GM12875 (cell line): ENCODE measurements around the gene EMP1.

Experiments
- H3K4me3 ChIP-seq: one replicate; pipeline ENCODE4 v1.5.1; 2011; ENCODE audit warnings: low read depth, low read length, control low read depth
- CTCF ChIP-seq: IDR thresholded peaks from 2 replicates; pipeline ENCODE4 v1.5.1; 2011; ENCODE audit warnings: low read depth, mild to moderate bottlenecking, control low read depth, inconsistent platforms, low read length, moderate library complexity, borderline replicate concordance; ENCODE audit not compliant: insufficient read depth

Gene EMP1

GRCh38 chr12:13203034-13203922 lies 6.8 kb downstream of the EMP1 start:
- no peak overlapping the region for H3K4me3 ChIP-seq

GRCh38 chr12:13204428-13204827 lies 7.9 kb downstream of the EMP1 start:
- no peak for TF ChIP-seq CTCF
- H3K4me3 ChIP-seq: no peak overlapping the region

More at GRCh38 chr12:13203034-13203922, 6.8 kb downstream of the EMP1 start:
- peak; percentile 26; the same call in 1 of the 2 replicates for TF ChIP-seq CTCF

- TF ChIP-seq CTCF: no peak
- H3K4me3 ChIP-seq: no peak overlapping the region
Observed at GRCh38 chr12:13205809-13206559, 9.5 kb downstream of the EMP1 start.

- no peak overlapping the region for H3K4me3 ChIP-seq
- no peak for TF ChIP-seq CTCF
Observed at GRCh38 chr12:13206560-13206897, 10.0 kb downstream of the EMP1 start.

DNA sequence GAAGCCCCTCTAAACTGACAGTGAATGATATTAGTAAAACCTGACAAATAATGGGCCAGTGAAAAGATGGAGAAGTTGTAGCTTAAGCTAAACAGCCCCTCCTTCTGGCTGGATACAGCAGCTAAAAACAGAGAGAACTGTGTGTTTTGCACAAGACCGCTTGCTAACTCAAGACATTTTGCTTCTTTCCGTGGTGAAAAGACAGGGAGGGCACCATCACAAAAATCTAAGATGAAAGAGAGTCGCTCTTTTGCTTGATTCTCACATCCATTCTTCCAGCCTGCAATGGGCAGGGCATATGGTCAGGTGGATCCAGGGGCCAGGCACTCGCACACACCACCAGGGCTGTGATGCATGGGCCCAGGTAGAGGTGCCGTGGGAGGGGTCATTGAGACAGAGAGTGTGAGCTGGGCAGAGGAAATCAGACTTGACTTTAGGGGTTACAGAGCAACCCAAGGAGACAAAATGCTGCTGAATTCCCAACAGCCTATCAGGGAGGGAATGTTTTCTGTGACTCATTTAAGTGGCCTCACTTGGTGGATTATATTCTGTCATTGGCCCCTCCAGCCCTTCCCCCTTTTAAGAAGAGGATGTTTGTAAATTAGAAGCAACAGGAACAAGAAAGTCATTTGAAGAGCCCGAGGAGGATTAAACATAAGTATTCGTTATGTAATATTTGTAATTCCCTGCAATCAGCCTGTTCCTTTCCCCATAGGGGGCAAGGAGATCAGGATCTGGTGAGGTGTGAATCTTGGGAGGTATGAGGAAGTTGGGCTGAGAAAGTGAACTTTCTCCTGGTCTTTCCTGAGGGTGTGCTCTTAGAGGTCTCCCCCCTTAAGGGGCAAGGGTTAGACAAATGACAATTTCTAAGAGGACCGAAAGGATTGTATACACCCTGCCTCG lies 12.3 kb downstream of the EMP1 start:
- no peak overlapping the region for H3K4me3 ChIP-seq
- no peak for TF ChIP-seq CTCF

DNA sequence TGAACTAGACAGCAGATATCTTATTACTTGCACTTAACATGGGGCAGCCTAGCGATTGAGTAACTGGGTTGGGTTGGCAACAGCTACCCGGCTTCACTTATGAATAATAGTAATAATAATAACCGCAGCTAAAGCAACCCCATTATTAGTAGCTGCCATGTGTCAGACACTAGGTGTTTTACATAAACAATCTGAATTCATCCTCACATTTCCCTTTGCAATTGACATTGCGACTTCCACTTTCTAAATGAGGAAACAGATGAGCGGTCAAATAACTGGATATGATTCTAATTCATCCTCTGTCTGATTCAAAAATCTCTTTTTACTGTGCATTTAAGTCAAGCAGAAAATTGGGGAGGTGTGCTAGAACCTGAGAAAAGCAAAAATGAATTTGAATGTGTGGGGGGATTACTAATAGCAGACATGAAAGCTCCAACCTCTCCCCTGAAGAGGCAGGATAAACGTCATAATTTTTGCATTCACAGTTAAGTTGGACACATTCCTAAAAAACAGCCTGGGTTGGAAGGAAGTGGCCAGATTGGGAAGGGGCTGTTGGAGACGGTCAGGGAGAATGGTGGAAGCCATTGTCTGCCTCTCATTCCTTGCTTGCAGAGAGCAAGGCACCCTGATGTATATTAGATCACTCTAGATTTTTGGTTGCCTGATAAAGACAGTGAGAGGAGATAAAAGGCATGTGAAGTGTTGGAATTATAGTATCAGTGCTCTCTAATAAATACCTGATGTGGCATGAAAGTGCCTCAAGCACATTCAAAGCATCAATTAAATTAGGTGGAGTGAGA lies 13.1 kb downstream of the EMP1 start:
- no peak overlapping the region for H3K4me3 ChIP-seq
- TF ChIP-seq CTCF: no peak
